SKM-1 treated with dmso at 0.1 percent for 144 hours (cell line): Measurements from ENCODE around the gene KIF2B.
"Not testable (repeated sequence)": the region's sequence is repeated elsewhere in the genome, so short reads cannot be mapped to it uniquely, and the experiment has no call there.

ENCODE experiments used
- DNase-seq: peaks from one replicate; lab custom pipeline; 2025; ENCODE audit not compliant: unreplicated experiment; lab: John Stamatoyannopoulos, UW

The KIF2B gene

GRCh38 chr17:53822764-53823163 is at the start of gene KIF2B:
KIF2B (plus strand) TSS chr17:53822927; CDS start chr17:53823034, 107 bp downstream.
- no peak for DNase-seq

- DNase-seq, result no peak
Measured at GRCh38 chr17:53780320-53780719, 42.4 kb upstream of the KIF2B start.

GRCh38 chr17:53791551-53791950 is 31.2 kb upstream of the KIF2B start:
- DNase-seq, result no peak

GRCh38 chr17:53792451-53792850 is 30.3 kb upstream of the KIF2B start:
- no peak for DNase-seq

- DNase-seq, result no peak
Measured at GRCh38 chr17:53792997-53793396, 29.7 kb upstream of the KIF2B start.

- no peak for DNase-seq
Measured at GRCh38 chr17:53794875-53795274, 27.9 kb upstream of the KIF2B start.

- no peak for DNase-seq
Measured at GRCh38 chr17:53796642-53797041, 26.1 kb upstream of the KIF2B start.

- DNase-seq, result no peak
Measured at GRCh38 chr17:53797501-53797900, 25.2 kb upstream of the KIF2B start.

GRCh38 chr17:53804437-53804836 is 18.3 kb upstream of the KIF2B start:
- no peak for DNase-seq

GRCh38 chr17:53806473-53806872 is 16.3 kb upstream of the KIF2B start:
- DNase-seq, result no peak

GRCh38 chr17:53807286-53807685 is 15.4 kb upstream of the KIF2B start:
- DNase-seq, result no peak

GRCh38 chr17:53818271-53818670 is 4.5 kb upstream of the KIF2B start:
- DNase-seq, result no peak

GRCh38 chr17:53818929-53819328 is 3.8 kb upstream of the KIF2B start:
- DNase-seq, result no peak

GRCh38 chr17:53819956-53820355 is 2.8 kb upstream of the KIF2B start:
- no peak for DNase-seq

GRCh38 chr17:53823341-53824050 is 769 bp downstream of the KIF2B start:
- no peak for DNase-seq

GRCh38 chr17:53834771-53835170 is 12.0 kb downstream of the KIF2B start:
- not testable (repeated sequence) for DNase-seq

- no peak for DNase-seq
Measured at GRCh38 chr17:53837131-53837530, 14.4 kb downstream of the KIF2B start.

- no peak for DNase-seq
Measured at GRCh38 chr17:53844491-53845107, 21.9 kb downstream of the KIF2B start.

- not testable (repeated sequence) for DNase-seq
Measured at GRCh38 chr17:53871128-53871527, 48.4 kb downstream of the KIF2B start.
